ENCODE data around the gene AKAP10. TPM values are rescaled to one million over a fixed set of nuclear protein-coding genes. Genes with fewer than 3 reads are reported as not detected.

The AKAP10 gene
- total RNA-seq, 3 donors from 2014 or later, result 25.0 to 41.1 (median 29.9) TPM

GRCh38 chr17:19996502-19996901, 18.9 kb upstream of the AKAP10 start:
- H3K36me3 ChIP-seq (ENCODE audit: low read depth), result no peaks in the 10 kb centered on the region
- H3K4me1 ChIP-seq (ENCODE audit: low read depth), result peaks cover 4% of the 10 kb centered on the region
- no peak for TF ChIP-seq CTCF (IDR thresholded peaks at IDR 0.05)
- DNase-seq (no peak), ATAC-seq (no peak)
- intact Hi-C loops (cut with DNase I, micrococcal nuclease), result loop anchor here in 1 of 2 donors (10.0 kb wide), 1 partner anchor 118 kb away; no protein-coding TSS in a partner anchor
- H3K9me3 ChIP-seq, result no peaks in the 10 kb centered on the region
- no peak overlapping the region for H3K4me3 ChIP-seq

GRCh38 chr17:19996086-19996485, 18.5 kb upstream of the AKAP10 start:
- no peak overlapping the region for H3K4me3 ChIP-seq
- H3K4me1 ChIP-seq (ENCODE audit: low read depth), result peaks cover 4% of the 10 kb centered on the region
- DNase-seq (no peak), ATAC-seq (no peak)
- no peak for TF ChIP-seq CTCF (IDR thresholded peaks at IDR 0.05)
- intact Hi-C loops (cut with DNase I, micrococcal nuclease), result loop anchor here in 1 of 2 donors (10.0 kb wide), 1 partner anchor 119 kb away; no protein-coding TSS in a partner anchor
- H3K9me3 ChIP-seq, result no peaks in the 10 kb centered on the region
- H3K36me3 ChIP-seq (ENCODE audit: low read depth), result no peaks in the 10 kb centered on the region

GRCh38 chr17:19992803-19993713, 15.4 kb upstream of the AKAP10 start:
- ATAC-seq (peak; percentile 100), DNase-seq (peak; percentile 80 to 90 (median 83))
- Histone ChIP-seq H3K9me3 (no peaks in the 10 kb centered on the region), H3K36me3 (ENCODE audit: low read depth) (no peaks in the 10 kb centered on the region), H3K4me1 (ENCODE audit: low read depth) (peaks cover 4% of the 10 kb centered on the region), H3K4me3 (no peak overlapping the region)
- intact Hi-C loops (cut with DNase I, micrococcal nuclease), result loop anchor here (5.0 to 10.0 kb wide), 2 partner anchors 122 to 124 kb away; no protein-coding TSS in a partner anchor
- TF ChIP-seq CTCF (IDR thresholded peaks at IDR 0.05), result peak; percentile 58

DNA sequence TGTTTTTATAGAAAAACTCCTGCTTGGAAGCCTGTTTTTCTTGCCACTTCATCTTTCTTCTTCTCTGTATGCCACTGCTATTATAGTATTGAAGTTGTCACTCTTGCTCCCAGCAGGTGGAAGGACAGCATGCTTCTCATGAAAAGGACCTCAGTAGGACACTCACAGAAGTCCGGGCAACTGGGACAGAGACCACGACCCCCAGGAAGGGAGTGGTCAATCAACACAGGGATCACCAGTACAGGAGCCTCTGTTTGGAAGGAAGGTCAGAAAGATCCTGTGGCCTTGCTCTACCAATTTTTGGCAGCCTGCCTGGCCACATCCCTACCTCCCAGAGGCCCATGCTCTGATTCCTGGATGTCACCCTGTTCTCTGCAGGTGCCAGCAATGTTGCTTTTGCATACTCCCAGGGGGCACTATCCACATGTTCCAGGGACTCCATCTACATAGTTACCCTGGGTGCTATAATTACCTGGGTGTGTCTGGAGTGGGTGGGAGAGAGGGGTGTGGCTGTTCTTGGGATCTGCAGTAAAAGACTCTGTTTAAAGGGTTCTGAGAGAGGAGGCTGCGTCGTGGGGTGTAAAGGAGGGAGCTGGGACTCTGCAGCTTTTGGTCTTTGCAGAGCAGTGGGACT, 13.7 kb upstream of the AKAP10 start:
- DNase-seq (no peak), ATAC-seq (peak; percentile 17)
- Histone ChIP-seq H3K4me1 (ENCODE audit: low read depth) (peaks cover 4% of the 10 kb centered on the region), H3K4me3 (no peak overlapping the region), H3K9me3 (no peaks in the 10 kb centered on the region), H3K36me3 (ENCODE audit: low read depth) (no peaks in the 10 kb centered on the region)
- intact Hi-C loops (cut with DNase I, micrococcal nuclease), result loop anchor here (5.0 to 10.0 kb wide), 2 partner anchors 123 to 126 kb away; no protein-coding TSS in a partner anchor
- TF ChIP-seq CTCF (IDR thresholded peaks at IDR 0.05), result no peak

- DNase-seq (no peak), ATAC-seq (no peak)
- Histone ChIP-seq H3K9me3 (no peaks in the 10 kb centered on the region), H3K36me3 (ENCODE audit: low read depth) (no peaks in the 10 kb centered on the region), H3K4me3 (no peak overlapping the region), H3K4me1 (ENCODE audit: low read depth) (peaks cover under 1% of the 10 kb centered on the region)
- intact Hi-C loops (cut with DNase I, micrococcal nuclease), result no loop called here
- no peak for TF ChIP-seq CTCF (IDR thresholded peaks at IDR 0.05)
These were observed 10.3 kb upstream of the AKAP10 start for GRCh38 chr17:19987897-19988296.

Measured in mucosa of descending colon (tissue), 3 donors.